K562 (cell line): ENCODE measurements around the gene ITGA6. TPM values are rescaled to one million over a fixed set of nuclear protein-coding genes. Genes with fewer than 3 reads are reported as not detected.

Experiments
- ATAC-seq: fragments of 200-7000 bp; cut with Tn5 transposase; 3 replicates; pipeline ENCODE4 v1.9.1; 2020; ENCODE audit warnings: moderate library complexity
- BruUV-seq: library from RNA; stranded (reverse); fragments of 400-500 nt; replicated peaks from 2 replicates; lab custom pipeline; 2021; lab: Mats Ljungman, UMichigan
- CTCF ChIA-PET: fragments of 300-600 bp; formaldehyde crosslinking; extraction: SDS; loops from one replicate; lab custom pipeline; 2021; ENCODE audit warnings: low intra/inter-chr PET ratio; lab: Yijun Ruan, JAX
- POLR2A ChIA-PET: fragments of 300-600, 350-650 bp; sonication (Branson Sonifier 250); formaldehyde crosslinking; extraction: SDS; loops from one replicate; lab custom pipeline; 2021; ENCODE audit warnings: antibody characterized with exemption, inconsistent platforms; lab: Yijun Ruan, JAX
- DNase-seq, 4 experiments: peaks; one replicate each; pipeline versions ENCODE4 v3.0.0 to v3.0.0-alpha.2; 2011 to 2018; ENCODE audit warnings: low spot score in 3 of 4, mixed read lengths in 3 of 4; ENCODE audit errors: extremely low read depth in 1 of 4
- FAIRE-seq: peaks from 2 replicates; lab custom pipeline; 2011; peaks lifted over from hg19 to GRCh38; lab: Jason Lieb, UNC
- H2AFZ ChIP-seq: 2 replicates; pipeline ENCODE4 v1.6.0; 2011; ENCODE audit warnings: low read depth, low read length, control low read depth, inconsistent platforms
- H3K27ac ChIP-seq: fragments of 200-600 bp; 3 replicates; pipeline ENCODE4 v1.8.0; 2011; ENCODE audit warnings: low read depth, mild to moderate bottlenecking, control low read depth, inconsistent platforms, low read length, moderate library complexity, mixed read lengths; ENCODE audit errors: extremely low read depth
- H3K27me3 ChIP-seq, 2 experiments: fragments of 300-600 bp in 1 of 2; 2 replicates in 1 of 2; 3 replicates in 1 of 2; pipeline versions ENCODE4 v1.6.0 to v1.8.0; 2011; ENCODE audit warnings: inconsistent platforms in 2 of 2, low read length in 2 of 2, mild to moderate bottlenecking in 1 of 2, mixed read lengths in 1 of 2, moderate library complexity in 1 of 2; ENCODE audit not compliant: control insufficient read depth in 2 of 2, insufficient read depth in 2 of 2
- H3K36me3 ChIP-seq: fragments of 300-600 bp; 3 replicates; pipeline ENCODE4 v1.8.0; 2011; ENCODE audit warnings: mild to moderate bottlenecking, low read length, inconsistent platforms; ENCODE audit not compliant: control insufficient read depth, insufficient read depth
- H3K4me1 ChIP-seq, 2 experiments: fragments of 200-600 bp in 1 of 2; replicated peaks in 1 of 2; 2 replicates in 1 of 2; 3 replicates in 1 of 2; pipeline versions ENCODE4 v1.5.1 to v1.8.0; 2011; ENCODE audit warnings: inconsistent platforms in 2 of 2, low read length in 2 of 2, mild to moderate bottlenecking in 1 of 2, mixed read lengths in 1 of 2, moderate library complexity in 1 of 2; ENCODE audit not compliant: control insufficient read depth in 2 of 2, insufficient read depth in 2 of 2
- H3K4me2 ChIP-seq: 2 replicates; pipeline ENCODE4 v1.6.1; 2011; ENCODE audit warnings: low read length, control low read depth, inconsistent platforms, mixed read lengths; ENCODE audit not compliant: insufficient read depth
- H3K4me3 ChIP-seq: fragments of 200-600 bp; sonication (generic), shearing (Covaris generic); 2 replicates; pipeline ENCODE4 v1.5.1; 2016; ENCODE audit warnings: control low read depth, inconsistent platforms
- H3K79me2 ChIP-seq: fragments of 200-600 bp; 3 replicates; pipeline ENCODE4 v1.8.0; 2011; ENCODE audit warnings: low read length, inconsistent platforms; ENCODE audit not compliant: control insufficient read depth, insufficient read depth
- H3K9ac ChIP-seq, 2 experiments: 2 replicates each; pipeline versions ENCODE4 v1.6.0 to v1.6.1; 2011; ENCODE audit warnings: low read depth in 2 of 2, low read length in 2 of 2, control low read depth in 1 of 2, inconsistent platforms in 1 of 2, mild to moderate bottlenecking in 1 of 2, mixed read lengths in 1 of 2; ENCODE audit not compliant: insufficient read depth in 1 of 2
- H3K9me1 ChIP-seq: one replicate; pipeline ENCODE4 v1.6.0; 2011; ENCODE audit warnings: inconsistent platforms, mild to moderate bottlenecking, low read length, moderate library complexity; ENCODE audit not compliant: control insufficient read depth, insufficient read depth
- H3K9me3 ChIP-seq: replicated peaks from 2 replicates; pipeline ENCODE4 v1.5.1; 2011; ENCODE audit warnings: low read depth, low read length, inconsistent platforms; ENCODE audit not compliant: control insufficient read depth, insufficient read depth
- H4K20me1 ChIP-seq: replicated peaks from 2 replicates; pipeline ENCODE4 v1.6.1; 2011; ENCODE audit warnings: low read length, inconsistent platforms, mixed read lengths; ENCODE audit not compliant: control insufficient read depth, insufficient read depth
- BRCA1 ChIP-seq, 2 experiments: fragments of 450-650 bp in 1 of 2; sonication (generic) in 1 of 2; formaldehyde crosslinking in 1 of 2; IDR thresholded peaks; 2 replicates each; pipeline versions ENCODE4 v1.5.0 to v1.6.1; 2017 to 2020; ENCODE audit warnings: mild to moderate bottlenecking in 1 of 2, missing genetic modification reagents in 1 of 2
- ERF ChIP-seq: fragments of 450-650 bp; formaldehyde crosslinking; IDR thresholded peaks from 2 replicates; pipeline ENCODE4 v1.4.0; 2020; ENCODE audit warnings: mild to moderate bottlenecking, mixed read lengths
- FIP1L1 ChIP-seq: fragments of 200-400 bp; formaldehyde crosslinking; IDR thresholded peaks from 2 replicates; pipeline ENCODE4 v1.6.1; 2018; ENCODE audit warnings: mild to moderate bottlenecking, low read depth, low read length; ENCODE audit not compliant: poor library complexity, severe bottlenecking
- KLF16 ChIP-seq: IDR thresholded peaks from 2 replicates; pipeline ENCODE4 v1.6.1; 2016; ENCODE audit warnings: antibody characterized with exemption
- MAFG ChIP-seq: fragments of 450-650 bp; conservative IDR thresholded peaks from 2 replicates; pipeline ENCODE4 v1.6.1; 2016; ENCODE audit warnings: missing genetic modification characterization, missing compliant biosample characterization
- NFIX ChIP-seq: fragments of 250-450 bp; sonication (Bioruptor Pico); IDR thresholded peaks from 2 replicates; pipeline ENCODE4 v1.4.0; 2020; ENCODE audit warnings: low read depth, mild to moderate bottlenecking, moderate library complexity
- RFX1 ChIP-seq: fragments of 450-650 bp; IDR thresholded peaks from 2 replicates; pipeline ENCODE4 v1.6.1; 2016; ENCODE audit warnings: mild to moderate bottlenecking, moderate library complexity
- ZNF197 ChIP-seq: fragments of 200-800 bp; sonication (Bioruptor generic); IDR thresholded peaks from 2 replicates; pipeline ENCODE4 v1.6.1; 2016; ENCODE audit warnings: low read depth, missing genetic modification characterization, missing compliant biosample characterization
- WGBS: fragments of 100-300 bp; shearing (Covaris generic); methylation state at CpG from one replicate; pipeline ENCODE4 v1.1.6; 2016; ENCODE audit warnings: low coverage, mixed read lengths; ENCODE audit not compliant: insufficient coverage; ENCODE audit errors: missing lambda C conversion rate; 5-methylcytosine and 5-hydroxymethylcytosine counted together
- in situ Hi-C: fragments of 300-500 bp; cut with MboI; formaldehyde crosslinking; loops from 4 replicates; pipeline ENCODE4 v1.15.0; 2018; ENCODE audit warnings: inconsistent platforms, mixed read lengths
- intact Hi-C: fragments of 100-400 bp; cut with micrococcal nuclease; formaldehyde crosslinking; loops from 2 replicates; pipeline ENCODE4 v1.14.2; 2022
- polyA plus RNA-seq, 8 experiments: library from polyadenylated mRNA; depleted of rRNA in 4 of 8; stranded (reverse) in 5 of 8; unstranded in 3 of 8; fragments of >200 nt; fragmentation: Nextera tagmentation in 2 of 8; fragmentation: Illumina TruSeq in 1 of 8; extraction: Ambion mirVana in 2 of 8; extraction: Trizol in 1 of 8; gene quantifications; 2 replicates each; pipeline versions ENCODE4 v1.2.1 to v1.2.3, GENCODE V29; 2011 to 2014; ENCODE audit warnings: inconsistent platforms in 1 of 8, missing spikeins in 1 of 8
- total RNA-seq, 7 experiments: library from RNA; depleted of rRNA in 6 of 7; stranded (reverse); fragments of >200 nt in 6 of 7; fragmentation: Illumina TruSeq in 2 of 7; extraction: Trizol in 2 of 7; gene quantifications; 2 replicates each; pipeline versions ENCODE4 v1.2.1 to v1.2.3, GENCODE V29; 2011 to 2021; ENCODE audit warnings: low replicate concordance in 1 of 7
- TF ChIP-seq, protein P1 (sequence below): fragments of 450-650 bp; IDR thresholded peaks from 2 replicates; pipeline ENCODE4 v1.6.1; 2016; ENCODE audit warnings: mild to moderate bottlenecking, moderate library complexity
- TF ChIP-seq, protein P2 (sequence below): fragments of 250-450 bp; sonication (Bioruptor Pico); IDR thresholded peaks from 2 replicates; pipeline ENCODE4 v1.6.1; 2021; ENCODE audit warnings: mild to moderate bottlenecking
- TF ChIP-seq, protein P3 (sequence below): fragments of 250-450 bp; sonication (Bioruptor Pico); IDR thresholded peaks from 2 replicates; pipeline ENCODE4 v1.8.0; 2022; ENCODE audit warnings: moderate library complexity, mild to moderate bottlenecking, inconsistent platforms

Gene ITGA6
- total and polyA plus RNA-seq, 9 of the 15 experiments (the other 6 are each of a cell fraction or from before 2014, with no cell fraction given) = 0.01 to 0.29 (median 0.05) TPM; not detected in 5

DNA sequence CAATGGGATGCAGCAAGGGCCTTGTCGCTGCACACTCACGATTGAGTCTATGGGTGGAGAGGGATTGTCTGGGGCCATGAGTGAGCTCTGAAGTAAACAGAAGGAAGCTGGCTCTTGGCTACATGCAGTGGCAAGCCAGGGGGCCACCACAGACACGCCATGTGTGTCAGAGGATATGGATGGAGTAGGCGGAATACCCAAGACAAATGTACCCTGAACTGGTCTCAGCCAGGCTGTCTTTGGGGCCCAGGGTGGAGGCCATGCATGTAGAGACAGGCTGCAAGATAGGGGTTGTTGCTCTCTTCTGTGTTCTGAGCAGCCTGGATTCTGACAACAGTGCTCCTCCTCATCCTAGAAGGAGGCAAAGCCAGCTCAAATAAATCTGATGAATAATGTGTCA lies 24.0 kb upstream of the ITGA6 start:
- no peaks in the 10 kb centered on the region for H3K79me2 ChIP-seq
- intact Hi-C loops = no loop called here
- CTCF ChIA-PET = no interaction called here
- TF ChIP-seq, protein P1, sequence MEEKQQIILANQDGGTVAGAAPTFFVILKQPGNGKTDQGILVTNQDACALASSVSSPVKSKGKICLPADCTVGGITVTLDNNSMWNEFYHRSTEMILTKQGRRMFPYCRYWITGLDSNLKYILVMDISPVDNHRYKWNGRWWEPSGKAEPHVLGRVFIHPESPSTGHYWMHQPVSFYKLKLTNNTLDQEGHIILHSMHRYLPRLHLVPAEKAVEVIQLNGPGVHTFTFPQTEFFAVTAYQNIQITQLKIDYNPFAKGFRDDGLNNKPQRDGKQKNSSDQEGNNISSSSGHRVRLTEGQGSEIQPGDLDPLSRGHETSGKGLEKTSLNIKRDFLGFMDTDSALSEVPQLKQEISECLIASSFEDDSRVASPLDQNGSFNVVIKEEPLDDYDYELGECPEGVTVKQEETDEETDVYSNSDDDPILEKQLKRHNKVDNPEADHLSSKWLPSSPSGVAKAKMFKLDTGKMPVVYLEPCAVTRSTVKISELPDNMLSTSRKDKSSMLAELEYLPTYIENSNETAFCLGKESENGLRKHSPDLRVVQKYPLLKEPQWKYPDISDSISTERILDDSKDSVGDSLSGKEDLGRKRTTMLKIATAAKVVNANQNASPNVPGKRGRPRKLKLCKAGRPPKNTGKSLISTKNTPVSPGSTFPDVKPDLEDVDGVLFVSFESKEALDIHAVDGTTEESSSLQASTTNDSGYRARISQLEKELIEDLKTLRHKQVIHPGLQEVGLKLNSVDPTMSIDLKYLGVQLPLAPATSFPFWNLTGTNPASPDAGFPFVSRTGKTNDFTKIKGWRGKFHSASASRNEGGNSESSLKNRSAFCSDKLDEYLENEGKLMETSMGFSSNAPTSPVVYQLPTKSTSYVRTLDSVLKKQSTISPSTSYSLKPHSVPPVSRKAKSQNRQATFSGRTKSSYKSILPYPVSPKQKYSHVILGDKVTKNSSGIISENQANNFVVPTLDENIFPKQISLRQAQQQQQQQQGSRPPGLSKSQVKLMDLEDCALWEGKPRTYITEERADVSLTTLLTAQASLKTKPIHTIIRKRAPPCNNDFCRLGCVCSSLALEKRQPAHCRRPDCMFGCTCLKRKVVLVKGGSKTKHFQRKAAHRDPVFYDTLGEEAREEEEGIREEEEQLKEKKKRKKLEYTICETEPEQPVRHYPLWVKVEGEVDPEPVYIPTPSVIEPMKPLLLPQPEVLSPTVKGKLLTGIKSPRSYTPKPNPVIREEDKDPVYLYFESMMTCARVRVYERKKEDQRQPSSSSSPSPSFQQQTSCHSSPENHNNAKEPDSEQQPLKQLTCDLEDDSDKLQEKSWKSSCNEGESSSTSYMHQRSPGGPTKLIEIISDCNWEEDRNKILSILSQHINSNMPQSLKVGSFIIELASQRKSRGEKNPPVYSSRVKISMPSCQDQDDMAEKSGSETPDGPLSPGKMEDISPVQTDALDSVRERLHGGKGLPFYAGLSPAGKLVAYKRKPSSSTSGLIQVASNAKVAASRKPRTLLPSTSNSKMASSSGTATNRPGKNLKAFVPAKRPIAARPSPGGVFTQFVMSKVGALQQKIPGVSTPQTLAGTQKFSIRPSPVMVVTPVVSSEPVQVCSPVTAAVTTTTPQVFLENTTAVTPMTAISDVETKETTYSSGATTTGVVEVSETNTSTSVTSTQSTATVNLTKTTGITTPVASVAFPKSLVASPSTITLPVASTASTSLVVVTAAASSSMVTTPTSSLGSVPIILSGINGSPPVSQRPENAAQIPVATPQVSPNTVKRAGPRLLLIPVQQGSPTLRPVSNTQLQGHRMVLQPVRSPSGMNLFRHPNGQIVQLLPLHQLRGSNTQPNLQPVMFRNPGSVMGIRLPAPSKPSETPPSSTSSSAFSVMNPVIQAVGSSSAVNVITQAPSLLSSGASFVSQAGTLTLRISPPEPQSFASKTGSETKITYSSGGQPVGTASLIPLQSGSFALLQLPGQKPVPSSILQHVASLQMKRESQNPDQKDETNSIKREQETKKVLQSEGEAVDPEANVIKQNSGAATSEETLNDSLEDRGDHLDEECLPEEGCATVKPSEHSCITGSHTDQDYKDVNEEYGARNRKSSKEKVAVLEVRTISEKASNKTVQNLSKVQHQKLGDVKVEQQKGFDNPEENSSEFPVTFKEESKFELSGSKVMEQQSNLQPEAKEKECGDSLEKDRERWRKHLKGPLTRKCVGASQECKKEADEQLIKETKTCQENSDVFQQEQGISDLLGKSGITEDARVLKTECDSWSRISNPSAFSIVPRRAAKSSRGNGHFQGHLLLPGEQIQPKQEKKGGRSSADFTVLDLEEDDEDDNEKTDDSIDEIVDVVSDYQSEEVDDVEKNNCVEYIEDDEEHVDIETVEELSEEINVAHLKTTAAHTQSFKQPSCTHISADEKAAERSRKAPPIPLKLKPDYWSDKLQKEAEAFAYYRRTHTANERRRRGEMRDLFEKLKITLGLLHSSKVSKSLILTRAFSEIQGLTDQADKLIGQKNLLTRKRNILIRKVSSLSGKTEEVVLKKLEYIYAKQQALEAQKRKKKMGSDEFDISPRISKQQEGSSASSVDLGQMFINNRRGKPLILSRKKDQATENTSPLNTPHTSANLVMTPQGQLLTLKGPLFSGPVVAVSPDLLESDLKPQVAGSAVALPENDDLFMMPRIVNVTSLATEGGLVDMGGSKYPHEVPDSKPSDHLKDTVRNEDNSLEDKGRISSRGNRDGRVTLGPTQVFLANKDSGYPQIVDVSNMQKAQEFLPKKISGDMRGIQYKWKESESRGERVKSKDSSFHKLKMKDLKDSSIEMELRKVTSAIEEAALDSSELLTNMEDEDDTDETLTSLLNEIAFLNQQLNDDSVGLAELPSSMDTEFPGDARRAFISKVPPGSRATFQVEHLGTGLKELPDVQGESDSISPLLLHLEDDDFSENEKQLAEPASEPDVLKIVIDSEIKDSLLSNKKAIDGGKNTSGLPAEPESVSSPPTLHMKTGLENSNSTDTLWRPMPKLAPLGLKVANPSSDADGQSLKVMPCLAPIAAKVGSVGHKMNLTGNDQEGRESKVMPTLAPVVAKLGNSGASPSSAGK = no peak
- TF ChIP-seq MAFG (tag) (no peak), RFX1 (no peak), KLF16 (no peak), NFIX (CRISPR knock-in tag) (no peak), BRCA1 (IDR thresholded peaks at IDR 0.05) (no peak), BRCA1 (CRISPR knock-in tag; IDR thresholded peaks at IDR 0.05) (no peak), ZNF197 (CRISPR knock-in tag) (no peak), ERF (CRISPR knock-in tag) (no peak), FIP1L1 (no peak)
- TF ChIP-seq, protein P2, sequence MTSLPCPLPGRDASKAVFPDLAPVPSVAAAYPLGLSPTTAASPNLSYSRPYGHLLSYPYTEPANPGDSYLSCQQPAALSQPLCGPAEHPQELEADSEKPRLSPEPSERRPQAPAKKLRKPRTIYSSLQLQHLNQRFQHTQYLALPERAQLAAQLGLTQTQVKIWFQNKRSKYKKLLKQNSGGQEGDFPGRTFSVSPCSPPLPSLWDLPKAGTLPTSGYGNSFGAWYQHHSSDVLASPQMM (CRISPR knock-in tag) = no peak
- TF ChIP-seq, protein P3, sequence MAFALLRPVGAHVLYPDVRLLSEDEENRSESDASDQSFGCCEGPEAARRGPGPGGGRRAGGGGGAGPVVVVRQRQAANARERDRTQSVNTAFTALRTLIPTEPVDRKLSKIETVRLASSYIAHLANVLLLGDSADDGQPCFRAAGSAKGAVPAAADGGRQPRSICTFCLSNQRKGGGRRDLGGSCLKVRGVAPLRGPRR (CRISPR knock-in tag) = no peak

More for the DNA sequence above, 24.0 kb upstream of the ITGA6 start:
- Histone ChIP-seq H3K9ac (no peak overlapping the region), H3K4me2 (no peak overlapping the region), H3K9me1 (no peaks in the 10 kb centered on the region), H4K20me1 (no peaks in the 10 kb centered on the region), H3K36me3 (no peaks in the 10 kb centered on the region), H3K27me3 (peaks cover 4 to 12% of the 10 kb centered on the region in 2 experiments; a peak in 3 of 5 replicates), H3K9me3 (no peaks in the 10 kb centered on the region), H3K27ac (no peak overlapping the region), H2AFZ (no peak overlapping the region), H3K4me3 (no peak overlapping the region), H3K4me1 (no peaks in the 10 kb centered on the region)
- in situ Hi-C loops = no loop called here
- FAIRE-seq = no peak
- POLR2A ChIA-PET = interaction anchor here (1.1 kb wide), 1 partner anchor 8 kb away, joined by 3 read pairs; no protein-coding TSS in a partner anchor
- ATAC-seq = no peak
- no peak for DNase-seq
- no TSS peak for BruUV-seq
- 0% methylated on average over 4 of the region's 4 CpGs for WGBS
